Osteocyte (in vitro differentiated cells): ENCODE results near the gene BMX. TPM values are rescaled to one million over a fixed set of nuclear protein-coding genes. Genes with fewer than 3 reads are reported as not detected.

Experiments used
- DNase-seq: peaks from one replicate; pipeline ENCODE4 v3.0.0; 2021; ENCODE audit warnings: mixed read lengths; ENCODE audit not compliant: unreplicated experiment; ENCODE audit errors: extremely low spot score
- H3K27ac Mint-ChIP-seq: one replicate; pipeline ENCODE4 v1.8.0; 2021; ENCODE audit warnings: mild to moderate bottlenecking, mixed read lengths; ENCODE audit not compliant: unreplicated experiment
- H3K27me3 Mint-ChIP-seq: one replicate; pipeline ENCODE4 v1.8.0; 2021; ENCODE audit warnings: mixed read lengths; ENCODE audit not compliant: unreplicated experiment
- H3K36me3 Mint-ChIP-seq: one replicate; pipeline ENCODE4 v1.8.0; 2021; ENCODE audit warnings: mixed read lengths; ENCODE audit not compliant: unreplicated experiment
- H3K4me1 Mint-ChIP-seq: one replicate; pipeline ENCODE4 v1.8.0; 2021; ENCODE audit warnings: mixed read lengths; ENCODE audit not compliant: unreplicated experiment
- H3K4me3 Mint-ChIP-seq: one replicate; pipeline ENCODE4 v1.8.0; 2021; ENCODE audit warnings: mild to moderate bottlenecking, moderate library complexity, mixed read lengths; ENCODE audit not compliant: unreplicated experiment
- H3K9me3 Mint-ChIP-seq: one replicate; pipeline ENCODE4 v1.8.0; 2021; ENCODE audit warnings: mixed read lengths; ENCODE audit not compliant: unreplicated experiment
- total RNA-seq: library from RNA; stranded (reverse); gene quantifications from 2 replicates; pipeline ENCODE4 v1.2.1, GENCODE V29; 2021
- TF ChIP-seq, protein P1 (sequence below): fragments of 200-600 bp; sonication (generic); IDR thresholded peaks from 2 replicates; pipeline ENCODE4 v1.5.0; 2021; ENCODE audit warnings: antibody characterized with exemption, mild to moderate bottlenecking, moderate library complexity

Gene BMX
- total RNA-seq, 1 donor from 2014 or later, result not detected

- peaks cover 24% of the 10 kb centered on the region for H3K27me3 Mint-ChIP-seq
- no peaks in the 10 kb centered on the region for H3K9me3 Mint-ChIP-seq
- DNase-seq, result no peak
- TF ChIP-seq, protein P1, sequence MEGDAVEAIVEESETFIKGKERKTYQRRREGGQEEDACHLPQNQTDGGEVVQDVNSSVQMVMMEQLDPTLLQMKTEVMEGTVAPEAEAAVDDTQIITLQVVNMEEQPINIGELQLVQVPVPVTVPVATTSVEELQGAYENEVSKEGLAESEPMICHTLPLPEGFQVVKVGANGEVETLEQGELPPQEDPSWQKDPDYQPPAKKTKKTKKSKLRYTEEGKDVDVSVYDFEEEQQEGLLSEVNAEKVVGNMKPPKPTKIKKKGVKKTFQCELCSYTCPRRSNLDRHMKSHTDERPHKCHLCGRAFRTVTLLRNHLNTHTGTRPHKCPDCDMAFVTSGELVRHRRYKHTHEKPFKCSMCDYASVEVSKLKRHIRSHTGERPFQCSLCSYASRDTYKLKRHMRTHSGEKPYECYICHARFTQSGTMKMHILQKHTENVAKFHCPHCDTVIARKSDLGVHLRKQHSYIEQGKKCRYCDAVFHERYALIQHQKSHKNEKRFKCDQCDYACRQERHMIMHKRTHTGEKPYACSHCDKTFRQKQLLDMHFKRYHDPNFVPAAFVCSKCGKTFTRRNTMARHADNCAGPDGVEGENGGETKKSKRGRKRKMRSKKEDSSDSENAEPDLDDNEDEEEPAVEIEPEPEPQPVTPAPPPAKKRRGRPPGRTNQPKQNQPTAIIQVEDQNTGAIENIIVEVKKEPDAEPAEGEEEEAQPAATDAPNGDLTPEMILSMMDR, result no peak
- H3K27ac Mint-ChIP-seq, result no peak overlapping the region
- no peak overlapping the region for H3K4me3 Mint-ChIP-seq
- no peaks in the 10 kb centered on the region for H3K4me1 Mint-ChIP-seq
- H3K36me3 Mint-ChIP-seq, result no peaks in the 10 kb centered on the region
Observed at GRCh38 chrX:15570145-15570544, 69.5 kb downstream of the BMX start.

- Mint-ChIP-seq H3K4me3 (no peak overlapping the region), H3K27ac (no peak overlapping the region), H3K36me3 (no peaks in the 10 kb centered on the region), H3K9me3 (no peaks in the 10 kb centered on the region), H3K27me3 (peaks cover 26% of the 10 kb centered on the region), H3K4me1 (no peaks in the 10 kb centered on the region)
- TF ChIP-seq, protein P1, result no peak
- DNase-seq, result no peak
Observed at GRCh38 chrX:15574017-15574416, 73.4 kb downstream of the BMX start.

- H3K9me3 Mint-ChIP-seq, result no peaks in the 10 kb centered on the region
- DNase-seq, result no peak
- peaks cover 12% of the 10 kb centered on the region for H3K27me3 Mint-ChIP-seq
- H3K36me3 Mint-ChIP-seq, result no peaks in the 10 kb centered on the region
- no peak overlapping the region for H3K27ac Mint-ChIP-seq
- TF ChIP-seq, protein P1, result no peak
- H3K4me1 Mint-ChIP-seq, result no peaks in the 10 kb centered on the region
- no peak overlapping the region for H3K4me3 Mint-ChIP-seq
Observed at GRCh38 chrX:15576019-15576418, 75.4 kb downstream of the BMX start.

- Mint-ChIP-seq H3K27ac (no peak overlapping the region), H3K27me3 (peaks cover 7% of the 10 kb centered on the region), H3K9me3 (no peaks in the 10 kb centered on the region), H3K4me3 (no peak overlapping the region), H3K36me3 (no peaks in the 10 kb centered on the region), H3K4me1 (no peaks in the 10 kb centered on the region)
- TF ChIP-seq, protein P1, result no peak
- no peak for DNase-seq
Observed at GRCh38 chrX:15579778-15580747, 79.5 kb downstream of the BMX start.

- H3K27ac Mint-ChIP-seq, result no peak overlapping the region
- peaks cover 17% of the 10 kb centered on the region for H3K27me3 Mint-ChIP-seq
- H3K4me1 Mint-ChIP-seq, result no peaks in the 10 kb centered on the region
- H3K9me3 Mint-ChIP-seq, result no peaks in the 10 kb centered on the region
- DNase-seq, result no peak
- H3K36me3 Mint-ChIP-seq, result no peaks in the 10 kb centered on the region
- no peak overlapping the region for H3K4me3 Mint-ChIP-seq
- TF ChIP-seq, protein P1, result no peak
Observed at GRCh38 chrX:15594371-15594770, 93.8 kb downstream of the BMX start.
